Activated CD4-positive, alpha-beta T cell treated with anti-CD3 and anti-CD28 coated beads, Interleukin-2, amount 50 U/mL, for 4 hours (primary cell): ENCODE measurements around the gene TIAM2.

Experiments
- DNase-seq, 2 experiments: peaks; one replicate each; pipeline ENCODE4 v3.0.0-alpha.2; 2020

TIAM2 gene

DNA sequence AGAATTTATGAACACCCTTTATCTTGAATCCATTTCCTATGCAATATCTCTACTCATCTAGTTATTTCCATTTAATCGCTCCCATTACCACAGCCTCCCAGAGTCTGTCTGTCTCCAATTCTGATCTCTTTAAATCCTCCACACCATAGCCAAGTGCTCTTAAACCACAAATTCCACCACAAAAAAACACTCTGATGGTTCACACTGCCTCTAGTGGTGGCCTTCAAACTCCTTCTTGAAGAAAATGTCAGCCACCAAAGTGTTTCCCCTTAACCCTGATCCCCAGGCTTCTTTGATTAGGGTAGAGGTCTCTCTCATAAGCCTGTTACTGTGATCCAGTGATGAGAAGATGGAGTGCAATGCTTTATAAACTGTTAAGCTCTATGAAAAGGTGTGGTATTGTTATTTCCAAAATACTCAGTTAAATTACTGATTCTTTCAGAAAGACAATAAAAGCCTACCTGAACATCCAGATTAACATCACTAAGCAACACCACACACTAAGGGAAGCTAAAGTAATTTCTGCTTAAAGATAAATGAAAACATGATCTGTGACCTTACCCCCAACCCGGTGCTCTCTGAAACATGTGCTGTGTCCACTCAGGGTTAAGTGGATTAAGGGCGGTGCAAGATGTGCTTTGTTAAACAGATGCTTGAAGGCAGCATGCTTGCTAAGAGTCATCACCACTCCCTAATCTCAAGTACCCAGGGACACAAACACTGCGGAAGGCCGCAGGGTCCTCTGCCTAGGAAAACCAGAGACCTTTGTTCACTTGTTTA lies 273.2 kb downstream of the TIAM2 start:
- peak in 1 of 2 experiments; percentile 2 for DNase-seq

GRCh38 chr6:155269765-155270164 lies 274.6 kb downstream of the TIAM2 start:
- no peak for DNase-seq

DNA sequence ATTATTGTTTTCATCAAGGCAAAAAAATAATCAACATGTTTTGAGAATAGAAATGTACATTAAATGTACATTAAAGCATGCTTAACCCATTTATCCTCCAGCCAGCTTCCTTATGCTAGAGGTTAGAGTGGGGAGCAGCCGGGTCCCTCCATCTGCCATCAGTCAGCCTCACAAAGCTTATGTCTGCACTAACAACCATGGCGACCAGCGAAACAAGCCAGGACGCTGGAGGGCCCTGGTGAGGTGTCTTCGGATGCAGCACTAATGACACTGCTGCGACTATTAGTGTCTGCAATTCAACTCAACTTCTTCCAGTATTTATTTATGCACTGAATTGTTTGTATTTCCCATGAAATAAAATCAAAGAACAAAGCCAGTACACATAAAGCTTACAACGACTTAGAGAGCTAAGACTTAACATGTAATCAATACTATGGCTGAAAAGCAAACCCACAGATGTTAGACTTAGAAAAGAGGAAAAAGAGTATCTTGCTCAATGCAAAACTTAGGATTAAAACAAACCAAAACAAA lies 275.5 kb downstream of the TIAM2 start:
- DNase-seq: no peak

DNA sequence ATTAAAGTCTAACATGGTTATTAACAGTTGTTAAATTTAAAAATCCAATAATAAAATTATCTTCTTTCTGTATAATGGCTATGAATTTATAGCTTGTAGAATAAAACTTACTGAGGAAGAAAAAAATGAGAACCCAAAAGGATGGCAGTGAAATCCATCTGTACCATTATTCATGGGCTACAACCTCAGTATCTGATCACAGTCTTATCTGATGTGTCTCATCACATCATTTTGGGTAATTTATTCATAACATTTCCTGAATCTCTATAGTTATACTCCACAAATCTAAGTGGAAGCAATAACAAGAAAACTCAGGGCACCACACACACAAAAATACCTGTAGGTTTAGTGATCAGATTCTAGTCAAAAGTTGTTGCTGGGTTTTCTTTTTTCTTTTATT lies 276.0 kb downstream of the TIAM2 start:
- no peak for DNase-seq

DNA sequence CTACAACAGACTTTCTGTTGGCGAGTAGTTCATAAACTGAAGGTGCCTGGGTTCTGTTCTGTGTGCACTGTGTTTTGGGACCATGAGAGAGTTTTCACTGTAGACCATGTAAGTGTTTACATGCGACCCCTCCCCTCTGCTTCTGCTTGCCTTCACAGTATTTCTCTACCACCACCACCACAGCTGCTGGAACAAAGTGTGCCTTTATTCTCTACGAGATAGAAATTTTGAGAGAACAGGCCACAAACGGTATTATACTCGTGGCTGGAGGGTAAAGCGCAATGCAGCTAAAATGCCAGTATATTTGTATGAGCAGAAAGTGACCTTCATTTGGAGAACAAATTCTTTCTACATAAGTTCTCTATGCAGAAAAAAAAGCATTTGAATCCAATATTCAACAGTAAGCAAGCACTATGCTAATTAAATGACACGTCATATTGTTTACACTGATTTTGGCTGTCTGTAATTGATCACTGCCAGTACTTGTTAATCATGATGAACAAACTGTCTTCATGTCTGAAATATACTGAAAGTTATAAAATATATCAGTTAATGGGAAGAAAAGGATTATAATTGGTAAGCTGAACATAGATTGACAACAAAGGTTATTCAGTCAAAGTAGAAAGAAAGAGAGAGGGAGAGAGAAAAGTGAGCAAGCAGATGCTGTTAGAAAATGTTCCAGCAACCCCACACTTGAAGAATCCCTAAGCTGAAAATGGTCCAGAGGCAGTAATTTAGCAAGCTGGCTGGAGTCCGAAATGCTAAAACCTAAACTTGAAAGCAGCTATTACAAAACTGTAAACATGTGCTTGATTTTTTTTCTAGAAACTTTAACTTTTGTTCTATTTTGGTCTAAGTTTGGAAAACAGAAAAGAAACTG lies 277.5 kb downstream of the TIAM2 start:
- no peak for DNase-seq

- no peak for DNase-seq
These were observed 278.3 kb downstream of the TIAM2 start for GRCh38 chr6:155273431-155273830.

GRCh38 chr6:155274106-155274505 lies 279.0 kb downstream of the TIAM2 start:
- no peak for DNase-seq

- DNase-seq: no peak
These were observed 279.4 kb downstream of the TIAM2 start for GRCh38 chr6:155274533-155274932.

DNA sequence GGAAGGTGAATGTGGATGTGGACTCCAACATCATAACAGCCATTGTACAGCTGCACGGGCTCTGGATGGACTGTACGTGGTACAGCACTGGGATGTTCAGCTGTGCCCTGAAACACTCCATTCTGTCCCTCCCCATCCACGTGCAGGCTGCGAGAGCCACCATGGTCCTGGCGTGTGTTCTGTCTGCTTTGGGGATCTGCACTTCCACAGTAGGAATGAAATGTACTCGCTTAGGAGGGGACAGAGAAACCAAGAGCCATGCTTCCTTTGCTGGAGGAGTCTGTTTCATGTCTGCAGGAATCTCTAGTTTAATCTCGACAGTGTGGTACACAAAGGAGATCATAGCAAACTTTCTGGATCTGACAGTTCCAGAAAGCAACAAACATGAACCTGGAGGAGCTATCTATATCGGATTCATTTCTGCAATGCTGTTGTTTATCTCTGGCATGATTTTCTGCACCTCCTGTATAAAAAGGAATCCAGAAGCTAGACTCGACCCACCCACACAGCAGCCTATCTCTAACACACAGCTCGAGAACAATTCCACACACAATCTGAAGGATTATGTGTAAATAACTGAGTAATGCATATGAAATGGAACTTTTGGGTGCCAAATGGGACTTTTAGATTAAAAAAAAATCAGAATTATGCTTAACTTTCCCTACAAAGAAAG lies 280.8 kb downstream of the TIAM2 start:
- DNase-seq: no peak

DNA sequence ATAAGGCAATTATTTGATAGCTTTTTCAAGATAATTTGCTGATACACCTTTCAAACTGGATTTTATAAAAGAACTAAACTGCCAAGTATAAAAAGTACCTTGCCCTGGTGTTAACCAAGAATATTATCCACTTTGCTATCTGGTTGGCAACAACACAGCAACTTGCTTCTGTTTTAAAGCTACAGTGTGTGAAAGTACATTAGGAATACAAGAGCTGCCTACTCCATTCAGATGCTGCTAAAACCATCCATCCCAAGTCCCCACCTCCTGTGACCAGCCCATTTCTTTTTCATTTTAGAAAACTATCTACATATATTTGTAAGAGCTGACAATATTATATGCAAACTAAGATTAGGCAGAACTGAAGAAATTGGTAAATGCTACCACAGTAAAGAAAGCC lies 281.5 kb downstream of the TIAM2 start:
- DNase-seq: no peak

DNA sequence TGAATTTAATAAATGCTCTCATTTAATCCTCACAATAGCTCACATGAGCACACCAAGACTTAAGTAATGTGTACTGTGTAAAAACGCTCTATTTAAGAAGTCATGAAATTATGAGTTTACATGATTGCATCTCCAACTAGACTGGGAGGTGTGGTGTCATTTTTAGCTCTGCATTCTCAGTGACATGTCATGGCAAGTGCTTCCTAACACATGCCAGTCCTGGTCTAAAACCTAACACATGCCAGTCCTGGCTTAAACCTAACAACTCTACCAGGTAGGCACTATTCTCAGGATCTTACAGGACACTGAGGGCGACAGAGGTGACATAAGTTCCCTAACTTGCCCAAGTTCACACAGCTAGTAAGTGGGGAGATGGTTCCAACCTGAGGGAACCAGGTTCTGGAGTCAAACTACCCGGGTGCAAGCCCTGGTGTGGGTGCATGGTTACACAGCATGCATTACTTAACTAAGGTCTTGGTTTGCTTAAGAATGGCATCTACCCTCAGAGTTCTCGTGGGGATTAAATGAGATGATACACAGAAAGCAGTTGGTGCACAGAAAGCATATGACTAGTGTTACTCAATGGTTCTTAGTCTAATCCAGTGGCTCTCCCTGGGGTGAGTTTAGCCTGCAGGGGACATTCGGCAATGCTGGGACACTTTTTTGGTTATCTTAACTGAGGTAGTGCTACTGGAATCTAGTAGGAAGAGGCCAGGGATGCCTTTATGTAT lies 283.4 kb downstream of the TIAM2 start:
- DNase-seq: no peak

GRCh38 chr6:155284775-155285174 lies 289.7 kb downstream of the TIAM2 start:
- no peak for DNase-seq

GRCh38 chr6:155287762-155288161 lies 292.6 kb downstream of the TIAM2 start:
- DNase-seq: no peak

GRCh38 chr6:155290491-155290890 lies 295.4 kb downstream of the TIAM2 start:
- no peak for DNase-seq

DNA sequence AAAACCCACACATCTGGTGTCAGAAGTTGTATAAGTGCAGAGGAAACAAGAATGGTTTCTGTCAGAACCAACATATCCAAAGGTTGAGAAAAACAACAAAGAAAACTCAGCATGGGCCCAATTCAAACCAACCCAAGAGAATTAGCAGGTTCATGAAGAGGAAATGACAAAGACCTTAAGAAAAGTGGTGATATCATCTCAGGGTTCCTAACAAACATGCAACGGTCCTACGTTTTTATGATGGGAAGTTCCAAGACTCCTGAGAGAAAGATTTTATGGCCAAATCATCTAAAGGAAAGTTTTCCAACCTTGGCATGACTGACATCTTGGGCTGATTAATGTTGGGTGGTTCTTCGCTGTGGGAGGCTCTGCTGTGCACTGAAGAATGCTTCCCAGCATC lies 296.2 kb downstream of the TIAM2 start:
- DNase-seq: no peak

DNA sequence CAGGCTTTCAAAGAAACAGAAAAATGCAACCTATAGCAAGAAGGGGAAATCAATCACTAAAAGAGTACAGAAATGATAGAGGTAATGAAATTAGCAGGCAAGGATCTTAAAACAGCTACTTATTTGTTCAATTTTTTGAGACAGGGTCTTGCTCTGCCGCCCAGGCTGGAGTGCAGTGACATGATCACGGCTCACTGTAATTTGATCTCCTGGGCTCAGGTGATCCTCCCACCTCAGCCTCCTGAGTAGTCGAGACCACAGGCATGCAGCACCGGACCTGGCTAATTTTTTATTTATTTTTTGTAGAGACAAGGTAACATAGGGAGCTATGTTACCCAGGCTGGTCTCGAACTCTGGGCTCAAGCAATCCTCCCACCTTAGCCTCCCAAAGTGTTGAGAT lies 297.6 kb downstream of the TIAM2 start:
- no peak for DNase-seq

- DNase-seq: no peak
These were observed 302.6 kb downstream of the TIAM2 start for GRCh38 chr6:155297669-155298068.

GRCh38 chr6:155301867-155302266 lies 306.8 kb downstream of the TIAM2 start:
- no peak for DNase-seq

GRCh38 chr6:155303361-155303870 lies 308.3 kb downstream of the TIAM2 start:
- DNase-seq: no peak

DNA sequence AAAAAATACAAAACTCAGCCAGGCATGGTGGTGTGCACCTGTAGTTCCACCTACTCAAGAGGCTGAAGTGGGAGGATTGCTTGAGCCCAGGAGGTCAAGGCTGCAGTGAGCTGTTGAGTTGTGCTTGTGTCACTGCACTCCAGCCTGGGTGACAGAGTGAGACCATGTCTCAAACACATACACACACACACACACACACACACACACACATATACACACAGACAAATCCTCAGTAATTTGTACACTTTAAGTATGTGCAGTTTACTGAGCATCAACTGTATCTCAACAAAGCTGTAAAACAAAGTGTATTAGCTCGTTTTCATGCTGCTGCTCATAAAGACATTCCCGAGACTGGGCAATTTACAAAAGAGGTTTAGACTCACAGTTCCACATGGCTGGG lies 311.8 kb downstream of the TIAM2 start:
- no peak for DNase-seq
